Ovary (tissue), 9 donors: ENCODE results near the gene TAS1R1. TPM values are rescaled to one million over a fixed set of nuclear protein-coding genes. Genes with fewer than 3 reads are reported as not detected.

ENCODE experiments used
- DNase-seq, 5 donors: peaks; one replicate each; pipeline ENCODE4 v3.0.0-alpha.2; 2019 to 2020
- H3K27ac ChIP-seq, 2 donors: fragments of 200-600 bp; one replicate each; pipeline versions ENCODE4 v1.5.1 to v1.8.0; 2019 to 2022
- H3K27me3 ChIP-seq: fragments of 200-600 bp; one replicate; pipeline ENCODE4 v1.8.0; 2022
- H3K36me3 ChIP-seq: fragments of 200-600 bp; sonication (generic); one replicate; pipeline ENCODE4 v1.5.1; 2019
- H3K4me1 ChIP-seq: one replicate; pipeline ENCODE4 v1.8.1; 2013; ENCODE audit warnings: mild to moderate bottlenecking, moderate library complexity; ENCODE audit not compliant: insufficient read depth
- H3K4me3 ChIP-seq: fragments of 200-600 bp; sonication (generic); one replicate; pipeline ENCODE4 v1.5.1; 2017
- H3K9me3 ChIP-seq, 2 donors: fragments of 200-600 bp in 1 of 2; sonication (generic) in 1 of 2; one replicate each; pipeline versions ENCODE4 v1.5.1 to v1.8.1; 2013 to 2019; ENCODE audit warnings: mild to moderate bottlenecking in 1 of 2, moderate library complexity in 1 of 2
- EP300 ChIP-seq: sonication (generic); formaldehyde crosslinking; IDR thresholded peaks from one replicate; pipeline ENCODE4 v1.6.1; 2017; ENCODE audit warnings: antibody characterized with exemption
- POLR2A ChIP-seq: fragments of 450-650 bp; IDR thresholded peaks from one replicate; pipeline ENCODE4 v1.6.1; 2017; ENCODE audit warnings: antibody characterized with exemption, mild to moderate bottlenecking, moderate library complexity
- WGBS, 3 donors: extraction: QIAGEN DNeasy Blood & Tissue Kit in 1 of 3; methylation state at CpG; one replicate each; pipeline versions ENCODE4 v1.1.5 to v1.1.7; 2013 to 2017; 5-methylcytosine and 5-hydroxymethylcytosine counted together
- intact Hi-C, 4 donors: fragments of 100-400 bp; cut with DNase I; formaldehyde crosslinking; loops; one replicate each; pipeline versions ENCODE4 v1.11.0 to v1.15.1; 2022 to 2023
- polyA plus RNA-seq, 2 donors: library from polyadenylated mRNA; stranded (reverse); fragments of 200-250 nt in 1 of 2; fragments of 350-450 nt in 1 of 2; fragmentation: Illumina TruSeq in 1 of 2; extraction: RNeasy Lipid Tissue Mini Kit (QIAGEN cat#74804) in 1 of 2; gene quantifications; one replicate each; pipeline ENCODE4 v1.2.3, GENCODE V29; 2013 to 2014
- total RNA-seq, 7 donors: library from RNA; depleted of rRNA in 2 of 7; stranded (reverse); fragments of >200 nt in 2 of 7; fragmentation: NEBNext Ultra II Directional in 3 of 7; extraction: Animal tissue kit (Norgen Biotek cat#: 25700) in 3 of 7; gene quantifications; one replicate each; pipeline versions ENCODE4 v1.1.0 to v1.2.4, GENCODE V29; 2016 to 2023
- TF ChIP-seq, protein P1 (sequence below), 3 donors: fragments of 450-650 bp in 2 of 3; fragments of 200-600 bp in 1 of 3; IDR thresholded peaks; one replicate each; pipeline versions ENCODE4 v1.5.1 to v1.8.0; 2016 to 2022; ENCODE audit warnings: antibody characterized with exemption in 3 of 3, mild to moderate bottlenecking in 1 of 3
- donor health status: DM: no; HTN: no; CAD: no; lungs with moderate emphysema.
- donor health status: DM: no; HTN: no; CAD: no.
- donor health status: Bipolar disorder and iron deficiency.
- donor health status: DM: yes; HTN: yes; CAD: no.
- donor health status: DM: no; HTN: no; CAD: no.
- donor health status: DM: yes; HTN: yes; CAD: no.

The TAS1R1 gene
- total and polyA plus RNA-seq, 9 donors: 0.20 to 0.74 (median 0.33) TPM; not detected in 3

DNA sequence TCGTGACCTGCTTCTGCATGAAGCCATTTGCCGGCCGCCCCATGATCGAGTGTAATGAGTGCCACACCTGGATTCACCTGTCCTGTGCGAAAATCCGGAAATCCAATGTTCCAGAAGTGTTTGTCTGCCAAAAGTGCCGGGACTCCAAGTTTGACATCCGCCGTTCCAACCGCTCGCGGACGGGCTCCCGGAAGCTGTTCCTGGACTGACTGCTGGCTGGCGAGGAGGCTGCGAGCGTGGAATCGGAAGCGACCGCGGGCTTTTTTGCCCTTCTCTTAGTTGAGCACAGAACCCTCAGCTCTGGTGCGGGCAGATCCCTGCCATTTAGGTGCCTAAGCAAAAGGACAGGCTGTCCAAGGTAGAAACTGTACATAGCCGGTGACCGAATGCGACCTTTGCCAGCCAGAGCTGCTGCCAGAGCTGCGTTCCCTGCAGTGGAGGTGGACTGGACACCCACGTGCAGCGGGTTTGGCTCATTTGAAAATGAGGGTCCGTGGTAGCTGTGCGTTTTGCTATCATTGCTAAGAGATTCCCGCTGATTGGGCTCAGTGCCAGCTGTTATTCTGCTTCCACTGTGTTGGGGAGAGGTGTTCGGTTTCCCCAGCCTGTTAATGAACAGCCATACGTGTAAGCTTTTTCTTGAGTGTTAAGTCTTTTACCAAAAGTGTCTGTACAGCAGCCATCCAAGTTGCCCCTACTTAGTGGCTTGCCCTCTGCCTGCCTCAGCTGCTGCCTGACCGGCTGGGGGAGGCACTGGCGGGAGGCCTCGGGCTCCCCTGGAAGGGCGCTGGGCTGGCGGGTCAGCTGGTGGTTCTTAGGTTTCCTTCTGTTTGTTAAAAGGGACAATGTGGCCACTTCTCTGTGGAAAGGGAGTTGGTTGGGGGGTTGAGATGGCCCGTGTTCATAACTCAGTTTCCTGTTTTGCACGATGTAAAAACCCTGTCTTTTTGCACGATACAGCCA, 66.6 kb downstream of the TAS1R1 start:
- no peaks in the 10 kb centered on the region for H3K27me3 ChIP-seq
- TF ChIP-seq EP300 (no peak), POLR2A (no peak)
- WGBS, 3 donors: 85 to 90% (median 88%) methylated on average over 41 of the region's 41 CpGs
- H3K9me3 ChIP-seq: no peaks in the 10 kb centered on the region
- no peak for DNase-seq
- no peak overlapping the region for H3K27ac ChIP-seq
- H3K4me1 ChIP-seq: peaks cover 8% of the 10 kb centered on the region
- H3K4me3 ChIP-seq: no peak overlapping the region
- intact Hi-C loops: no loop called here
- H3K36me3 ChIP-seq: no peaks in the 10 kb centered on the region

DNA sequence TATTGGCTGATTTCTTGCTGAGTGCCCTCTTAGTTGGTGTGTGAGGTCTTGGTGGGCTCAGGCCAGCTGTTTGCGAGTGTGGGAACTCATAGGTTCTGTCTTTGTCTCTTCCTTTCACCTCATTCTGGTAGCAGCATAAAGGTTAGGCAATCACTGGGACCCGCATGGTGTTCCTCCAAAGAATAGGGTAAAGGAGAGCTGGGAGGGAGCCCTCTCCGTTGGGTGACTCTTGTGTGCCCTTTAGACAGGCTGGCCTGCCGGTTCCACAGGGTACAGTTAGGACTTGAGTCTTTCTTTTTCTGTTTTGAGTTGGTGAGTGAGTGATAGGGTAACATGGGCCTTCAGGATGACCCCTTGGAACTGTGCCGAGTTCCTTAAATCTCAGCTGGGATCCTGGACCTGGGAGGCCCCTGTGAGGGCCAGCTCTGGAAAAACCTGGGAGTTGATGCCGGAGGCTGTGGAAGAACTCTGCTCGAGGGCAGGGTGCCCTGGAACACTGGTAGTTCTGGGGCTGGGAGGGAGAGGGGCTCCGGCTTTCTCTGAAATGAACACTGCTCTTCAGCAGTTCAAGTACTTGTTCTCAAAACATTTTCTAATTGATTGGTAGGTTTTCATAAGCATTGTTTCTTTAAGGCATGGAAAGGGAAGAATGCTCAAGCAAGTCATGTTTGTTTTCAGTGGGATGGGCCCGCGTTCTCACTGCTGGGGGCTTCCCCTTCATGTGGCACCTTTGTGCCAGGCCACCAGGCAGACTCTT, 67.5 kb downstream of the TAS1R1 start:
- no peak overlapping the region for H3K4me3 ChIP-seq
- no peaks in the 10 kb centered on the region for H3K27me3 ChIP-seq
- H3K27ac ChIP-seq: no peak overlapping the region
- no peaks in the 10 kb centered on the region for H3K36me3 ChIP-seq
- H3K4me1 ChIP-seq: peaks cover 8% of the 10 kb centered on the region
- no peaks in the 10 kb centered on the region for H3K9me3 ChIP-seq
- DNase-seq: no peak
- intact Hi-C loops: no loop called here
- 70 to 79% (median 75%) methylated on average over 10 of the region's 10 CpGs for WGBS, 3 donors
- TF ChIP-seq, protein P1, sequence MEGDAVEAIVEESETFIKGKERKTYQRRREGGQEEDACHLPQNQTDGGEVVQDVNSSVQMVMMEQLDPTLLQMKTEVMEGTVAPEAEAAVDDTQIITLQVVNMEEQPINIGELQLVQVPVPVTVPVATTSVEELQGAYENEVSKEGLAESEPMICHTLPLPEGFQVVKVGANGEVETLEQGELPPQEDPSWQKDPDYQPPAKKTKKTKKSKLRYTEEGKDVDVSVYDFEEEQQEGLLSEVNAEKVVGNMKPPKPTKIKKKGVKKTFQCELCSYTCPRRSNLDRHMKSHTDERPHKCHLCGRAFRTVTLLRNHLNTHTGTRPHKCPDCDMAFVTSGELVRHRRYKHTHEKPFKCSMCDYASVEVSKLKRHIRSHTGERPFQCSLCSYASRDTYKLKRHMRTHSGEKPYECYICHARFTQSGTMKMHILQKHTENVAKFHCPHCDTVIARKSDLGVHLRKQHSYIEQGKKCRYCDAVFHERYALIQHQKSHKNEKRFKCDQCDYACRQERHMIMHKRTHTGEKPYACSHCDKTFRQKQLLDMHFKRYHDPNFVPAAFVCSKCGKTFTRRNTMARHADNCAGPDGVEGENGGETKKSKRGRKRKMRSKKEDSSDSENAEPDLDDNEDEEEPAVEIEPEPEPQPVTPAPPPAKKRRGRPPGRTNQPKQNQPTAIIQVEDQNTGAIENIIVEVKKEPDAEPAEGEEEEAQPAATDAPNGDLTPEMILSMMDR (IDR thresholded peaks at IDR 0.05): no peak
- no peak for TF ChIP-seq EP300
- TF ChIP-seq POLR2A: no peak

DNA sequence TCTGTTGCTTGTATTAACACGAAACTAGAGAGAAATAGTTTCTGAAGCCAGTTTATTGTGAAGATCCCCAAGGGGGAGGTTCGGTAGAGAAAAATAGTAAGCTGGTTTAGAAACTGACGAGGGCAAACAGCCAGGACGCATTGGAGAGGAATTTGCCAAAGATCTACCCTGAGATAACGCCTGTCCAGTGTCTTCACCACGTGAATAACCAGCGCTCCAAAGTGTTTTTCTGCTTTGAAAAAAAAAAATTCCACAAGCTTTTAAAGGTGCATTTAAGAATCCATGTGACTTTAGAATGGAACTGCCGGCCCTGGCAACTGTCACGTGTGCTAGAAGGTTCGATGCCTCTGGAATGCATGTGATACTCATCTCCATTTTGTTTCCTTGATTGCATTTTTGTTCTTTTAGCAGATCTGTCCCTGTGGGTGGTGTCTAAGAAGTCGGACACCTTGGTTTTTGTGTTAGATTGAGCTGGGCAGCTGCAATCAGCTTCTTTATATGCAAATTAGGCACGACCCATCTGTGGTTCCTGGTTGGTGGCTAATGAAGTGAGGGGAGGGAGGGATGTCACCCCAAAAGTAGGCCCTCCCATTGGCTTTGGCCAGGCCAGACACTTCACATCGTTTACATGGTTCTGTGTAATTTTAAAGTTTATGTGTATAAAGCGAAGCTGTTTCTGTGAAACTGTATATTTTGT, 68.3 kb downstream of the TAS1R1 start:
- H3K27me3 ChIP-seq: no peaks in the 10 kb centered on the region
- TF ChIP-seq, protein P1 (IDR thresholded peaks at IDR 0.05): no peak
- TF ChIP-seq EP300 (no peak), POLR2A (no peak)
- 75 to 80% (median 79%) methylated on average over 14 of the region's 14 CpGs for WGBS, 3 donors
- peaks cover 8% of the 10 kb centered on the region for H3K4me1 ChIP-seq
- H3K4me3 ChIP-seq: no peak overlapping the region
- no peaks in the 10 kb centered on the region for H3K9me3 ChIP-seq
- H3K27ac ChIP-seq: no peak overlapping the region
- H3K36me3 ChIP-seq: no peaks in the 10 kb centered on the region
- DNase-seq: no peak
- intact Hi-C loops: no loop called here

DNA sequence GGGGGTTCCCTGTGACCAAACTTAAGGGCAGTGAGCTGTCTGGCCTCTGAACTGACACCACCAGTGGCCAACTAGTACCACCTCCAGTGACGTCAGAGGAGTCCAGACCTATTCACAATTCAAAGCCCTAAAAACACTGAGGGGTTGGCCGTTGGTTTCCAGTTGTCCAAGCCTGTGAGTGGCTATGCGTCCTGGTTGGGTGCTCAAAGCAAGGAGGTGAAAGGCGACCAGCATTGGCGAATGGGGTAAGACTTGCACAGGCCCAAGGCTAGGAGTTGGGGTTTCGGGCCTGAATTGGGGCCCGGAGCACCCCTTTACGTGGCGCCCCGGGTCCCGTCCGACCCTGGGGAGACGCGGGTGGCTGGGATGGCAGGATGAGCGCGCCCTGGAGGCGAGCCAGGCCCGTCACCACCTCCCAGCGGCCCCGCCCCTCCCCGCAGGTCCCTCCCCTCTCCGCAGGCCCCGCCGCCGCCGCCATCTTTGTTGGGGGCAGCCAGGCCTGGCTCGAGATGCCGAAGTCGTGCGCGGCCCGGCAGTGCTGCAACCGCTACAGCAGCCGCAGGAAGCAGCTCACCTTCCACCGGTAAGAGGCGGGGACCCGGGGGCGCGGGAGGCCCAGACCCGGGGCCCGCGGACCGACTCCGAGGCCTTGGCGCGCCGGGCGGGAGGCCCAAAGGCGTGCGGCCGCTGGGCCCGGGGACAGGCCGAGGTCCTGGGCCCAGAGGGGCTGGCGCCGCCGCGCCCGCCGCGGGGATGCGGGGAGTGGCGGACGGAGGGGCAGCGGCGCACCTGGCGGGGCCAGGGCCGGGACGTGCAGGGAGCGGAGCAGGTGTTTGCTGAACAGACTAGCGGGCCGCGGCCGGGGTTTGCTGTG, 69.8 kb downstream of the TAS1R1 start, which contains the start of gene THAP3:
Gene THAP3, plus strand, starts transcription at position 159 of the 874 bp plus-strand sequence. Its CDS starts 351 bp downstream, at position 510.
- Histone ChIP-seq H3K36me3 (no peaks in the 10 kb centered on the region), H3K9me3 (no peaks in the 10 kb centered on the region), H3K27me3 (no peaks in the 10 kb centered on the region), H3K4me3 (peak within 1 kb of the TSS; percentile 76), H3K27ac (peak within 1 kb of the TSS; percentile 76 to 83), H3K4me1 (peaks cover 8% of the 10 kb centered on the region)
- intact Hi-C loops: no loop called here
- DNase-seq: peak; percentile 85 to 91 (median 89)
- WGBS, 3 donors: 1 to 2% (median 2%) methylated on average over 46 to 73 of the region's 73 CpGs
- TF ChIP-seq EP300 (no peak), POLR2A (no peak)
- TF ChIP-seq, protein P1 (IDR thresholded peaks at IDR 0.05): no peak
